Stimulated activated CD8-positive, alpha-beta memory T cell treated with anti-CD3 and anti-CD28 coated beads, Interleukin-15, amount 100 ng/mL, for 48 hours (primary cell): Measurements from ENCODE around the gene MIF4GD.
A peak's percentile ranks its signal among the peaks of the same experiment; 100 is the strongest.
"Not testable (repeated sequence)": the region's sequence is repeated elsewhere in the genome, so short reads cannot be mapped to it uniquely, and the experiment has no call there.

Source experiments
- DNase-seq, 2 donors: peaks; one replicate each; pipeline ENCODE4 v3.0.0-alpha.2; 2020; ENCODE audit warnings: low read depth in 2 of 2

Gene MIF4GD

GRCh38 chr17:75288770-75289114 lies 17.7 kb upstream of the MIF4GD start:
- DNase-seq = peak in 1 of 2 donors; percentile 41

GRCh38 chr17:75288359-75288758 lies 17.3 kb upstream of the MIF4GD start:
- no peak for DNase-seq

- no peak for DNase-seq
Observed at GRCh38 chr17:75287221-75287620, 16.2 kb upstream of the MIF4GD start.

- DNase-seq = no peak
Observed at GRCh38 chr17:75285123-75285522, 14.1 kb upstream of the MIF4GD start.

GRCh38 chr17:75280189-75280588 lies 9.2 kb upstream of the MIF4GD start:
- DNase-seq = not testable (repeated sequence)

GRCh38 chr17:75277664-75278071 lies 6.6 kb upstream of the MIF4GD start:
- DNase-seq = no peak

- DNase-seq = no peak
Observed at GRCh38 chr17:75273977-75274708, 3.1 kb upstream of the MIF4GD start.

GRCh38 chr17:75272848-75273184 lies 1.8 kb upstream of the MIF4GD start:
- DNase-seq = no peak

- DNase-seq = no peak
Observed at GRCh38 chr17:75271955-75272847, 1.2 kb upstream of the MIF4GD start.

- peak; percentile 81 to 84 for DNase-seq
Observed at GRCh38 chr17:75271233-75271954, 363 bp upstream of the MIF4GD start.

- peak; percentile 55 to 66 for DNase-seq
Observed at GRCh38 chr17:75270218-75270965, 639 bp downstream of the MIF4GD start.

- no peak for DNase-seq
Observed at GRCh38 chr17:75269844-75270217, 1.2 kb downstream of the MIF4GD start.

GRCh38 chr17:75267411-75268232 lies 3.4 kb downstream of the MIF4GD start:
- DNase-seq = no peak

- no peak for DNase-seq
Observed at GRCh38 chr17:75267153-75267410, 3.9 kb downstream of the MIF4GD start.

GRCh38 chr17:75266316-75267152 lies 4.5 kb downstream of the MIF4GD start:
- no peak for DNase-seq

- DNase-seq = no peak
Observed at GRCh38 chr17:75265614-75266315, 5.3 kb downstream of the MIF4GD start.

GRCh38 chr17:75263055-75263454 lies 8.0 kb downstream of the MIF4GD start:
- DNase-seq = no peak

- no peak for DNase-seq
Observed at GRCh38 chr17:75262112-75262606, 8.9 kb downstream of the MIF4GD start.

GRCh38 chr17:75261336-75262111 lies 9.5 kb downstream of the MIF4GD start, which contains the start of the genes GGA3 and MRPS7:
TSS of gene GGA3 (minus strand) at chr17:75261606. CDS start at chr17:75261587, 19 bp downstream.
TSS of gene MRPS7 (plus strand) at chr17:75261879. CDS start at chr17:75261901, 22 bp downstream.
- DNase-seq = peak; percentile 90 to 92
